G401 (cell line): ENCODE results near the gene BCKDK. TPM values are rescaled to one million over a fixed set of nuclear protein-coding genes. Genes with fewer than 3 reads are reported as not detected.

Experiments used
- DNase-seq: peaks from one replicate; pipeline ENCODE4 v3.0.0-alpha.2; 2015; ENCODE audit warnings: low spot score
- in situ Hi-C: cut with HindIII; loops from 2 replicates; pipeline ENCODE4 v1.10.0; 2016; ENCODE audit warnings: low sequenced_read_pairs, mixed read lengths
- total RNA-seq: library from RNA; depleted of rRNA; stranded (reverse); fragments of >200 nt; shearing (Covaris generic); gene quantifications from 2 replicates; pipeline ENCODE4 v1.2.3, GENCODE V29; 2014

BCKDK gene
- total RNA-seq, 1 experiment from 2014 or later, result 52.5 TPM

DNA sequence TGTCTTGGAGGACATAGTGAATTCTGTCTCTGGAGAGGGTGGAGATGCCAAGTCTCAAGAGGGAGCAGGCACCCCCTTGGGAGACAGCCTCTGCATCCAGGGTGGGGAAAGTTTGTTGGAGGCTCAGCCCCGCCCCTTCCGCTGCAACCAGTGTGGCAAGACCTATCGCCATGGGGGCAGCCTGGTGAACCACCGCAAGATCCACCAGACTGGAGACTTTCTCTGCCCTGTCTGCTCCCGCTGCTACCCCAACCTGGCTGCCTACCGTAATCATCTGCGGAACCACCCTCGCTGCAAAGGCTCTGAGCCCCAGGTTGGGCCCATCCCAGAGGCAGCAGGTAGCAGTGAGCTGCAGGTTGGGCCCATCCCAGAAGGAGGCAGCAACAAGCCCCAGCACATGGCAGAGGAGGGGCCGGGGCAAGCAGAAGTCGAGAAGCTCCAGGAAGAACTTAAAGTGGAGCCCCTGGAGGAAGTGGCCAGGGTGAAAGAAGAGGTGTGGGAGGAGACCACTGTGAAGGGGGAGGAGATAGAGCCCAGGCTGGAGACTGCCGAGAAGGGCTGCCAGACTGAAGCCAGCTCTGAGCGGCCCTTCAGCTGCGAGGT, 28.7 kb upstream of the BCKDK start:
- in situ Hi-C loops, result no loop called here
- DNase-seq, result no peak

GRCh38 chr16:31080035-31080629, 28.1 kb upstream of the BCKDK start:
- in situ Hi-C loops, result no loop called here
- DNase-seq, result no peak

DNA sequence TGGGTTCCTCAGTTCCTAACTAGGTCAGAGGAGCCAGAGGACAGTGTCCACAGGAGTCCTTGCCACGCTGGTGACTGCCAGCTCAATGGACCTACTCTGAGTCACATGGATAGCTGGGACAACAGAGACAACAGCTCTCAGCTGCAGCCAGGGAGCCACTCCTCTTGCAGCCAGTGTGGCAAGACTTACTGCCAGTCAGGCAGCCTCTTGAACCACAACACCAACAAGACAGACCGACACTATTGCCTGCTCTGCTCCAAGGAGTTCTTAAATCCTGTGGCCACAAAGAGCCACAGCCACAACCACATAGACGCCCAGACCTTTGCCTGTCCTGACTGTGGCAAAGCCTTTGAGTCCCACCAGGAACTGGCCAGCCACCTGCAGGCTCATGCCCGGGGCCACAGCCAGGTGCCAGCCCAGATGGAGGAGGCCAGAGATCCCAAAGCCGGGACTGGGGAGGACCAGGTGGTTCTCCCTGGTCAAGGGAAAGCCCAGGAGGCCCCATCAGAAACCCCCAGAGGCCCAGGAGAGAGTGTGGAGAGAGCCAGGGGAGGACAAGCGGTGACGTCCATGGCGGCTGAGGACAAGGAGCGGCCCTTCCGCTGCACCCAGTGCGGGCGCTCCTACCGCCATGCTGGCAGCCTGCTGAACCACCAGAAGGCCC, 27.3 kb upstream of the BCKDK start:
- in situ Hi-C loops, result no loop called here
- DNase-seq, result no peak

- peak; percentile 40 for DNase-seq
Observed at GRCh38 chr16:31081428-31082351, 26.5 kb upstream of the BCKDK start.

GRCh38 chr16:31082368-31083045, 25.7 kb upstream of the BCKDK start:
- in situ Hi-C loops, result no loop called here
- DNase-seq, result no peak

More at GRCh38 chr16:31081428-31082351, 26.5 kb upstream of the BCKDK start:
- in situ Hi-C loops, result no loop called here

DNA sequence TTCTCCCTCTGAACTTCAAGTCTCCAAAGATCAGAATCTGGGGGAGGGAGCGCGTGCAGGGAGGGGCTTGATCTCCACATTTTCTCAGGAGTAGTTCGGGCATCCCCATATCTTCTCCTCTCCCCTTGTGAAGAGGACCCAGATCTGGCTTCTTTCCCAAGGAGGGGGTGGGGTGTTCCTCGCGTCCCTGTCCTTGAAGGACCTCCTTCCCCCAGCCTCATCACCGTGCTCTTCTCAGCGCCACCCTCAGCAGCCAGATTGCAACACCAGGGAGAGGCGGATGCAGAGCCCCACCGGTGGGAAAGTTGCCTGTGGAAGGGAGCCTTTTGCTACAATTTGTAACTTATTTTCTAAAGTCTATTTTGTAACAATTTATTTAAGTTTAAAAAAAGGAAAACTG, 25.1 kb upstream of the BCKDK start:
- DNase-seq, result no peak
- in situ Hi-C loops, result no loop called here

GRCh38 chr16:31083556-31083955, 24.6 kb upstream of the BCKDK start:
- in situ Hi-C loops, result no loop called here
- no peak for DNase-seq

- no peak for DNase-seq
- in situ Hi-C loops, result no loop called here
Observed at GRCh38 chr16:31083981-31084380, 24.2 kb upstream of the BCKDK start.

GRCh38 chr16:31084584-31085302, 23.4 kb upstream of the BCKDK start:
- DNase-seq, result no peak
- in situ Hi-C loops, result no loop called here

DNA sequence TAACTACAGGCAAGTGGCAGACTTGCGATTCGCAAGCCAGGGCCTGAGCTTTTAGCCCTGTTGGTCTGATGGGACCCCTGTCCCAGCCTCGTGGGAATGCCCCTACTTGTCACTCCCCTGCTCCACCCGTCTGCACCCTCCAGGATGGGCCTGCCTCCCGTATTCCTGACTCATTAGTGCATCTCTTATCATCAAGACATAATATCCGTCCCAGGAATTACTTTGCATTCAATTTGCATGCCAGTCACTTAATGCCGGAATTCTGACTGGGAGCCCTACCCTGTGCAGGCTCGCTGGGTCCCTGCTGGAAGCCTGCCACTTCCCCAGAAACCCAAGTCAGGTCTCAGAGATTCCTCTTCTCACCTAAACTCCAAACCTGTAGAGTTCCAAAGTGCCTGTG, 22.8 kb upstream of the BCKDK start:
- DNase-seq, result no peak
- in situ Hi-C loops, result no loop called here

DNA sequence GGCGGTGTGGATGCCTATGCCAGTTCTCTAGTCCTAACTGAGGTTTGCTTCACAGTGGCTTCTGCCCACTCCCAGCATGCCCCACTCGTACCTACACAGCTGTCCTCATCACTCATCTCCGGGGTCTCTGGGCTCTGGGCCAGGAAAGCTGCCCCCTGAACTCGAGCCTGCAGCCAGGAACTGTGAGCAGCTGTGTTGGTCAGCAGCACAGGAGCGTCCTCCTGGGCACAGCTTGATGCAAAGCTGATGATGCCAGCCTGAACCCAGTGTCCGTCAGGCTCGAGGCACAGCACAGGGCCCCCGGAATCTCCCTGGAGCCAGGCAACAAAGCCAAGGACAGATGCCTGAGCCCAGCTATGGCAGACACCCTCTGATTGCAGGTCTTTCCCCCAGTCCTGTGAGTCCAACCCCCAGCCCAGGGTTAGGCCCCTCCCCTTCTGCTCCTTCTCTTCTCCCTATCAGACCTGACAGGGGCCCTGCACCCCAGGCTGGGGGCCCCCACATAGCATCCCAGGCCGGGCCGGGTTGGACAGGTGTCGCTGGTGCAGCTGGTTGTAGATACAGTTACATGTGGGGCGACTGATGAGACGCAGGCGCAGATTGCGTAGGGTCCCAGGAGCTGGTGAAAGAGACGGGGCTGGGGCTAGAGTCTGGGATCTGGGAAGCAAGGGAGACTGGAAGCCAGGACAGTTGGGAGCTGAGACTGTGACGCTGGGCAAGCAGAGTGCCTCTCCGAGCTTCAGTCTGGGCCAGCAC, 22.1 kb upstream of the BCKDK start:
- in situ Hi-C loops, result no loop called here
- no peak for DNase-seq

DNA sequence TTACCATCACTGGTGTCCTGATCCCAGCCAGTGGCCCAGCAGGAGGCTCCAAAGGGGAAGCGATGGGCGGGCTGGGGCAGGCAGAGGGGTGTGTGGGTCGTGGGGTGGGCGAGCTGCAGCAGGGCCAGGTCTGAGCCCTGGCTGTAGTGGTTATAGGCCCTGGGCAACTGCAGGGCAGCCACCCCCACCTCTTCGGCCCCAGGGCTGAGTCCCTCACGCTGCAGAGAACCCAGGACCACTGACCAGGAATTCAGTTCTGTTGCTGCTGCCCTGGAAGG, 21.6 kb upstream of the BCKDK start:
- in situ Hi-C loops, result no loop called here
- DNase-seq, result no peak

DNA sequence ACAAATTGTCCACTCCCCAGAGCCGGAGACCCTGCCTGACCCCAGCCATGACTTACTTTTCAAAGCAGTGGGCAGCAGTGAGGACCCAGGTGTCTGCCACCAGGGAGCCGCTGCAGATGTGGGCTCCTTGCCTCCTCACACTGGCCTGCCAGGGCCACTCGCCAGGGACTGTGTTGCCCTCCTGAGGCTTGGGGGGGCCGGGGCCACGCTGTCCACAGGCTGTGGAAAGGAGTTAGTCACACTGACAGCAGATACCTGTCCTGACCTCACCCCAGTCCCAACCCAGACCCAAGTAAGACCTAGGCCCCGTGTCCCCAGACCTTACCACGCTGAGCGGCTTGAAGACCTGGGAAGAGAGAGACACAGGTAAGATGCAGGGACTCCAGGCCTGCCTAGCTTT, 20.7 kb upstream of the BCKDK start:
- no peak for DNase-seq
- in situ Hi-C loops, result no loop called here

- in situ Hi-C loops, result no loop called here
- no peak for DNase-seq
Observed at GRCh38 chr16:31087971-31088370, 20.2 kb upstream of the BCKDK start.

DNA sequence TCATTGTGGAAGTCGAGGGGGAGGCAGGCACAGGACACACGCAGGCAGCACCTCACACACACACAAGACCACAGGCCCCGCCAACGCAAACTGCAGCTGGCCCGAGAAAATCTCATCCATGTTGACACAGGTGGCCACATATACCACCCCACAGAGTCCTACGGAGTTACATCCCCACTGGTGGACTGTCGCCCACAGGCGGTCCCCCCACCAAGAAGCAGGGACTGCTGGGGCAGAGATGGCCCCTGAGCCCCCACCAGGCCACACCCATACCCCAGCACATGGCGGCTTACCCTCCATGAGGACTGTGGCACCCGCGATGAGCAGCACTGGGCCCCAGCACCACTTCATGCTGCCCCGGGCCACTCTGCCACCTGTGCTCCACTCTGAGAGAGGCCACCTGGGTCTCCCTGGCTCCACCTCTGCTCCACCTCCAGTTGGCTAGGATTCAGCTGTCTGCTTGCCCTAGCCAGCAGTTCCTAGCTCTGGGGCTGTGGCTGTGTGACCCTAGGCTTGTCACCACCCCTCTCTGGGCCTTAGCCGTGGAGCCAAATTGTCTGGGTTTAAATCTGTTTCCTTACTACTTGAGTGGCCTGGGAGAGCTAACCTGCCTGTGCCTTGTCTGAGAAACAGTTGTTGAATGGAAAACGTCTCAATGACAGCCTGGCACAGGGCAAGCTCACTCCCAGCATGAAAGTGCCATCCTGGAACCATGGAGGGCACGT, 19.6 kb upstream of the BCKDK start, which contains the start of gene PRSS53:
Gene PRSS53 (minus strand): TSS at position 485 of the 725 bp plus-strand sequence. CDS start 134 bp downstream, at position 351.
- in situ Hi-C loops, result no loop called here
- no peak for DNase-seq

- in situ Hi-C loops, result no loop called here
Observed at GRCh38 chr16:31089199-31089598, 19.0 kb upstream of the BCKDK start.

GRCh38 chr16:31090540-31090939, 17.6 kb upstream of the BCKDK start:
- DNase-seq, result no peak
- in situ Hi-C loops, result no loop called here

More at GRCh38 chr16:31089199-31089598, 19.0 kb upstream of the BCKDK start:
- no peak for DNase-seq
